Liver (tissue), 9 donors: Measurements from ENCODE around the gene DRG2. TPM values are rescaled to one million over a fixed set of nuclear protein-coding genes. Genes with fewer than 3 reads are reported as not detected.

Experiments
- DNase-seq: peaks from one replicate; pipeline ENCODE4 v3.0.0-alpha.2; 2017; ENCODE audit warnings: low spot score
- H3K27ac ChIP-seq, 2 donors: one replicate each; pipeline ENCODE4 v1.7.0; 2013; ENCODE audit warnings: inconsistent platforms in 2 of 2, low read length in 2 of 2, control low read depth in 1 of 2, low read depth in 1 of 2, mild to moderate bottlenecking in 1 of 2
- H3K27me3 ChIP-seq, 4 donors: one replicate each; pipeline versions ENCODE4 v1.6.1 to v1.7.0; 2013; ENCODE audit warnings: low read length in 3 of 4, inconsistent platforms in 1 of 4, mild to moderate bottlenecking in 1 of 4, moderate library complexity in 1 of 4; ENCODE audit not compliant: control insufficient read depth in 4 of 4, insufficient read depth in 4 of 4
- H3K36me3 ChIP-seq, 4 donors: one replicate each; pipeline versions ENCODE4 v1.6.1 to v1.7.0; 2013; ENCODE audit warnings: low read length in 3 of 4, mild to moderate bottlenecking in 3 of 4, low read depth in 1 of 4, moderate library complexity in 1 of 4; ENCODE audit not compliant: control insufficient read depth in 4 of 4, insufficient read depth in 3 of 4
- H3K4me1 ChIP-seq, 4 donors: one replicate each; pipeline versions ENCODE4 v1.6.1 to v1.7.0; 2013; ENCODE audit warnings: low read length in 3 of 4, mild to moderate bottlenecking in 3 of 4, moderate library complexity in 1 of 4; ENCODE audit not compliant: control insufficient read depth in 4 of 4, insufficient read depth in 4 of 4
- H3K4me3 ChIP-seq, 3 donors: one replicate each; pipeline versions ENCODE4 v1.6.1 to v1.7.0; 2013; ENCODE audit warnings: low read length in 3 of 3, control low read depth in 1 of 3, low read depth in 1 of 3, mild to moderate bottlenecking in 1 of 3
- H3K9ac ChIP-seq, 2 donors: one replicate each; pipeline ENCODE4 v1.7.0; 2013; ENCODE audit warnings: low read length in 2 of 2, mild to moderate bottlenecking in 2 of 2, moderate library complexity in 2 of 2, control low read depth in 1 of 2, low read depth in 1 of 2
- H3K9me3 ChIP-seq, 4 donors: one replicate each; pipeline versions ENCODE4 v1.6.1 to v1.7.0; 2013; ENCODE audit warnings: low read length in 3 of 4; ENCODE audit not compliant: control insufficient read depth in 4 of 4
- ATF3 ChIP-seq: IDR thresholded peaks from 2 replicates; pipeline ENCODE4 v1.6.1; 2016; ENCODE audit warnings: antibody characterized with exemption
- EGR1 ChIP-seq, 2 donors: IDR thresholded peaks; 2 replicates each; pipeline ENCODE4 v1.6.1; 2016 to 2018; ENCODE audit warnings: antibody characterized with exemption in 2 of 2, low read depth in 2 of 2
- FOXA2 ChIP-seq: IDR thresholded peaks from 2 replicates; pipeline ENCODE4 v1.6.1; 2016; ENCODE audit warnings: antibody characterized with exemption
- JUND ChIP-seq, 2 donors: IDR thresholded peaks; 2 replicates each; pipeline ENCODE4 v1.6.1; 2016; ENCODE audit warnings: antibody characterized with exemption in 2 of 2
- NR2F2 ChIP-seq: IDR thresholded peaks from 2 replicates; pipeline ENCODE4 v1.6.1; 2016; ENCODE audit warnings: antibody characterized with exemption
- RAD21 ChIP-seq, 2 donors: IDR thresholded peaks; 2 replicates each; pipeline ENCODE4 v1.6.1; 2016; ENCODE audit warnings: antibody characterized with exemption in 2 of 2, mild to moderate bottlenecking in 2 of 2
- REST ChIP-seq: IDR thresholded peaks from 2 replicates; pipeline ENCODE4 v1.6.1; 2016; ENCODE audit warnings: antibody characterized with exemption, mild to moderate bottlenecking
- SP1 ChIP-seq: IDR thresholded peaks from 2 replicates; pipeline ENCODE4 v1.6.1; 2018; ENCODE audit warnings: antibody characterized with exemption, mild to moderate bottlenecking
- YY1 ChIP-seq: IDR thresholded peaks from 2 replicates; pipeline ENCODE4 v1.6.1; 2016; ENCODE audit warnings: antibody characterized with exemption, mild to moderate bottlenecking
- ZBTB33 ChIP-seq: IDR thresholded peaks from 2 replicates; pipeline ENCODE4 v1.6.1; 2016; ENCODE audit warnings: antibody characterized with exemption
- WGBS: extraction: QIAGEN DNeasy Blood & Tissue Kit; methylation state at CpG from one replicate; pipeline ENCODE4 v1.1.7; 2013; 5-methylcytosine and 5-hydroxymethylcytosine counted together
- polyA plus RNA-seq, 2 donors: library from polyadenylated mRNA; stranded (reverse) in 1 of 2; unstranded in 1 of 2; fragments of 200-250 nt in 1 of 2; fragments of >200 nt in 1 of 2; fragmentation: Nextera tagmentation in 1 of 2; extraction: Ambion mirVana in 1 of 2; gene quantifications; one replicate each; pipeline versions ENCODE4 v1.2.1 to v1.2.3, GENCODE V29; 2013 to 2015
- total RNA-seq, 2 donors: library from RNA; depleted of rRNA; stranded (reverse); fragments of >200 nt; gene quantifications; one replicate each; pipeline ENCODE4 v1.2.3, GENCODE V29; 2014
- TF ChIP-seq, protein P1 (sequence below): IDR thresholded peaks from 2 replicates; pipeline ENCODE4 v1.6.1; 2016; ENCODE audit warnings: antibody characterized with exemption
- donor health status: healthy.
- donor health status: healthy.
- donor health status: healthy.
- donor health status: healthy.
- donor health status: healthy.

The DRG2 gene
- total and polyA plus RNA-seq, 4 donors, result 10.9 to 24.9 (median 18.6) TPM

DNA sequence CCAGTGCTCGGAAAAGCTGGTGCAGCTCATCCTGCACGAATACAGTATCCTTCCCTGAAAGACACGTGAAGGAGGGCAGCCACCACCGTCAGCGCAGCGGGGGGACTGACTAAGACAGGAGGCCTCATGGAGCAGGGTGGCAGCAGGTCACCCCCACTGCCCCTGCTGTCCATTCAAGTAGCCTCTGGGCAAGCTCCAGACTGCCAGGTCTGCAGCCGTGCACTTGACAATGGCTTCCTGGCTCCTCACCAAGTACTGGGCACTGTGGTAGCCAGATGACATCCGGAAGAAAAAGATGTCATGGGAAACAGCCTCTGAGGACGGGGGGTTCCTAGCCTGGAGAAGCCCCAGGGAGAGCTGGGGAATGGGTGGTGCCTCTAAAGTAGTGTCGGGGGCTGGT lies 12.9 kb downstream of the DRG2 start (continued):
- TF ChIP-seq ZBTB33 (no peak), EGR1 (IDR thresholded peaks at IDR 0.05; ENCODE audit: low read depth in 2 of 2) (no peak), JUND (IDR thresholded peaks at IDR 0.05) (no peak), NR2F2 (no peak), FOXA2 (no peak)
- TF ChIP-seq, protein P1, sequence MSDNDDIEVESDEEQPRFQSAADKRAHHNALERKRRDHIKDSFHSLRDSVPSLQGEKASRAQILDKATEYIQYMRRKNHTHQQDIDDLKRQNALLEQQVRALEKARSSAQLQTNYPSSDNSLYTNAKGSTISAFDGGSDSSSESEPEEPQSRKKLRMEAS, result no peak

- peaks cover 0 to 41% (median 12%) of the 10 kb centered on the region in 4 donors for H3K36me3 ChIP-seq
- DNase-seq, result no peak
Measured at GRCh38 chr17:18101828-18102227, 14.1 kb downstream of the DRG2 start.

DNA sequence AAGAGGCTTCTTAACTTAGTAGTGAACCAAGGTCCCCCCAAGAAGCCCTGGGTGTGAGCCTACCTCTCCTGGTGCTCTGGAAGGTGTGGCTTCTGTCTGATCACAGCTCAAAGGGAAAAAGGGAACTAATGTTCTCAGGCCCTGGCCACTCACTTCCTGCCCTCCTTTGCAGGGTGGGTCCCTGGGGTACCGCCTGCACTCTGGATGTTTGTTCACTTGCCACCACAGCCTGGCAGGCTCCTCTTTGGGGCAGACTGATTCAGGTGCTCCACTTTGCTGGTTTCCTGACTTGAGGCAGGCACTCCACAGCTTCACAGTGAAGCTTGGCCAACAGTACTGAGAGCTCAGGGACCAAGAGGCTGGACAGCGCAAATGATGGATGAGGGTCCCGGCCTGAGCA lies 14.9 kb downstream of the DRG2 start:
- no peak for DNase-seq
- Histone ChIP-seq H3K9me3 (no peaks in the 10 kb centered on the region), H3K27me3 (no peaks in the 10 kb centered on the region), H3K9ac (no peak overlapping the region), H3K36me3 (peaks cover 0 to 40% (median 9%) of the 10 kb centered on the region in 4 donors), H3K4me1 (peaks cover 0 to 8% (median 1%) of the 10 kb centered on the region in 4 donors), H3K4me3 (no peak overlapping the region), H3K27ac (no peak overlapping the region)
- 89% methylated on average over 3 of the region's 3 CpGs for WGBS
- TF ChIP-seq, protein P1, result no peak
- TF ChIP-seq ZBTB33 (no peak), YY1 (no peak), REST (no peak), SP1 (no peak), NR2F2 (no peak), FOXA2 (no peak), JUND (IDR thresholded peaks at IDR 0.05) (no peak)

More at GRCh38 chr17:18101828-18102227, 14.1 kb downstream of the DRG2 start:
- Histone ChIP-seq H3K27me3 (no peaks in the 10 kb centered on the region), H3K4me1 (peaks cover 0 to 8% (median 1%) of the 10 kb centered on the region in 4 donors), H3K9me3 (no peaks in the 10 kb centered on the region), H3K9ac (no peak overlapping the region), H3K4me3 (no peak overlapping the region), H3K27ac (no peak overlapping the region)
- WGBS, result 68% methylated on average over 9 of the region's 9 CpGs
- TF ChIP-seq RAD21 (IDR thresholded peaks at IDR 0.05), result no peak
- TF ChIP-seq FOXA2, result no peak
- peak; percentile 95 for TF ChIP-seq REST
- no peak for TF ChIP-seq YY1
- no peak for TF ChIP-seq ATF3
- no peak for TF ChIP-seq EGR1 (IDR thresholded peaks at IDR 0.05; ENCODE audit: low read depth in 2 of 2)
- no peak for TF ChIP-seq JUND (IDR thresholded peaks at IDR 0.05)
